DND-41 (cell line): ENCODE data around the gene ANKRD36.

Source experiments
- EZH2 ChIP-seq: IDR thresholded peaks from 3 replicates; pipeline ENCODE4 v1.6.1; 2012; ENCODE audit warnings: borderline replicate concordance, low read depth, mild to moderate bottlenecking, moderate library complexity, low read length, inconsistent platforms; ENCODE audit not compliant: severe bottlenecking
- TF ChIP-seq, protein P1 (sequence below): IDR thresholded peaks from 2 replicates; pipeline ENCODE4 v1.5.1; 2012; ENCODE audit warnings: borderline replicate concordance, low read length, moderate library complexity, mild to moderate bottlenecking; ENCODE audit not compliant: poor library complexity, severe bottlenecking; ENCODE audit errors: extremely low read depth

DNA sequence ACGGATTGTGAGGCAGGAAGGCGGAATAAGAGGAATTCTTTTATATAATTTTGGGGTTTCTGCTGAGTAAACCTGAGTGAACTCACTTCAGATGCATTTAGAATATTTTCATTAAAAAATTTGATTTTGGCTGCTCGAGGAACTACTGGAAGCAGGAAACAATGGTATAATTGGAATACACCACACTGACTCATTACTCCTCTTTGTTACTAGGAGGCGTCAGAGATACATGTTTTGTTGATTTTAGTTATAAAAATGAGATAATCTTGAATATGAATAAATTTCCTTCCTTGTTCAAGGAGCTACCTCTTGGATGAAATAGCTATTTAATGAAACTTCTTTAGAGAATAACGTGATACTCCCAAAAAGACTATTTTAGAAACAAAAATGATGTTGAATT, 97.4 kb downstream of the ANKRD36 start:
- TF ChIP-seq, protein P1, sequence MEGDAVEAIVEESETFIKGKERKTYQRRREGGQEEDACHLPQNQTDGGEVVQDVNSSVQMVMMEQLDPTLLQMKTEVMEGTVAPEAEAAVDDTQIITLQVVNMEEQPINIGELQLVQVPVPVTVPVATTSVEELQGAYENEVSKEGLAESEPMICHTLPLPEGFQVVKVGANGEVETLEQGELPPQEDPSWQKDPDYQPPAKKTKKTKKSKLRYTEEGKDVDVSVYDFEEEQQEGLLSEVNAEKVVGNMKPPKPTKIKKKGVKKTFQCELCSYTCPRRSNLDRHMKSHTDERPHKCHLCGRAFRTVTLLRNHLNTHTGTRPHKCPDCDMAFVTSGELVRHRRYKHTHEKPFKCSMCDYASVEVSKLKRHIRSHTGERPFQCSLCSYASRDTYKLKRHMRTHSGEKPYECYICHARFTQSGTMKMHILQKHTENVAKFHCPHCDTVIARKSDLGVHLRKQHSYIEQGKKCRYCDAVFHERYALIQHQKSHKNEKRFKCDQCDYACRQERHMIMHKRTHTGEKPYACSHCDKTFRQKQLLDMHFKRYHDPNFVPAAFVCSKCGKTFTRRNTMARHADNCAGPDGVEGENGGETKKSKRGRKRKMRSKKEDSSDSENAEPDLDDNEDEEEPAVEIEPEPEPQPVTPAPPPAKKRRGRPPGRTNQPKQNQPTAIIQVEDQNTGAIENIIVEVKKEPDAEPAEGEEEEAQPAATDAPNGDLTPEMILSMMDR, result no peak
- TF ChIP-seq EZH2, result no peak
